ENCODE measurements around the gene GRIN2D. TPM values are rescaled to one million over a fixed set of nuclear protein-coding genes. Genes with fewer than 3 reads are reported as not detected.

The GRIN2D gene
- total RNA-seq: under 0.01 and 0.24 TPM in 2 replicates

DNA sequence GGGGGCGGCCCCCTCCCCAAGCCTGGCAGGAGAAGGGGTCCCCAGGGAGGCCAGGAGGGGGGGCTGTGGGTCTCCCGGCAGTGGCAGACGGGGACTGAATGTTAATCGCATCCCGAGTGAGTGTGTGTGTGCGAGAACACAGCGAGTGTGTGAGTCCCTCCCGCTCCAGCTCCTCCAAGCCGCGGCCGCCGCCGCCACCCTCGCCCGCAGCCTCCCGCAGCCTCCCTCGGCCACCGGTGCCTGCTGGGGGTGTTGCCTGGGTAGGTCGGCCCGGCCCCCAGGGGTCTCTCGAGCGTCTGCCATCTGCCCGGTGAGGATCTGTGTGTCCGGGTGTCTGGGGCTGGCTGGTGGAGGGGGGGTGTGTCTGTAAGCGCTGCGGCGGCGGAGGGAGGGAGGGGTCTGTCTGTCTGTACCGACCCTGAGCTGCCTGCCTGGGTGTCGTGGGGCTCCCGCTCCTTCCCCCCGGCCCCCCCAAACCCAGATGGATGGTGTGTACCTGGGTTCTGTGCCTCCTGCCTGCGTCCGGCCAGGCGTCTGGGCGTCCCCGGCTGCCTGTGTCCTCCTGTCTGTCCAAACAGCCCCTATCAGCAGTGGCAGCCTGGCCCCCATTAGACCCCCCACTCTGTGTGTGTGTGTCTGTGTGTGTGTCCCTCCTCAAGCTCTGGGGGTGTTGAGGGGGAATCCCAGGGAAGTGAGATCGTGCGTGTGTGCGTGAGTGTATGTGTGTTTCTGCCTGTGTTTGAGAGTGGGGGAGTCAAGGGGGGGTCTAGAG, at the start of gene GRIN2D:
Gene GRIN2D (plus strand): TSS at position 110 of the 772 bp plus-strand sequence. CDS start 4,725 bp downstream, outside the sequence.

DNA sequence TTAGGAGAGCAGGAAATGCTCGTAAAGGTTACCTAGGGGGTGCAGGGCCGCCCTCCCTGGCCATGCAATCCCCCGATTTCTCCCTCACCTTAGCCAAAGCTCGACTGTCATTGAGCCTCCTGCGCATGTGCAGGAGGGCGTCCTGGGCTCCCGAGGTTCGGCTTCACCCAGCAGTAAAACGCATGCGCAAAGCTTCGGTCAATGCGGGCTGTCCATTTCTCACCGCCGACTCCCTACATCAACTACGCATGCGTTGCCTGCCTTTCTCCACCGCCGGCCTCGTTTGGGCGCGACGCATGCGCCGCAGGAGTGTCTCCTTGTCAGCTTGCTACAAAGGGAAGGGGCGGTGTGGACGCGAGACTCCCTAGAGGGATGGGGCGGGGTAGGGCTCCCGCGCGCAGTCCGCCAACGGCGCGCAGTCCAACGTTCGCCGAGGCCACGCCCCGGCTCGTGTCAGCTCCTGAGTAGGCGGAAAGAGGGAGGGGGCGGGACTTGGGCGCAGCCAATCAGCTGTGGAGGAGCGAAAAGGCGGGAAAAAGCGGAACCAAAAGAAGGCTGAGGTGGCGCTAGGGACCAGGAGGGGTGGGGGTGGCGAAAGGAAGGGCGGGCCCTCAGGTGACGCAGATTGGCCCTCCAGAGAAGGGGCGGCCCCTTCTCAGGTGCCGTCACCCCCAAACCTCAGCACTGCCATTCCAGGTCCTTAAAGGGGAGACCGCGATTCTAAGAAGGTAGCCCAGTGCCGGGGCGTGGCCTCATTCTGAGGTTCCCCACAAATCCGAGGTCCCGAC, 29.5 kb upstream of the GRIN2D start, which contains the start of the genes SYNGR4 and TMEM143:
Gene SYNGR4 (plus strand): TSS at position 558 of the 788 bp plus-strand sequence. CDS start 1,476 bp downstream, outside the sequence.
Gene TMEM143 (minus strand): TSS at position 131 of the 788 bp plus-strand sequence. CDS start 20 bp downstream, at position 111.

DNA sequence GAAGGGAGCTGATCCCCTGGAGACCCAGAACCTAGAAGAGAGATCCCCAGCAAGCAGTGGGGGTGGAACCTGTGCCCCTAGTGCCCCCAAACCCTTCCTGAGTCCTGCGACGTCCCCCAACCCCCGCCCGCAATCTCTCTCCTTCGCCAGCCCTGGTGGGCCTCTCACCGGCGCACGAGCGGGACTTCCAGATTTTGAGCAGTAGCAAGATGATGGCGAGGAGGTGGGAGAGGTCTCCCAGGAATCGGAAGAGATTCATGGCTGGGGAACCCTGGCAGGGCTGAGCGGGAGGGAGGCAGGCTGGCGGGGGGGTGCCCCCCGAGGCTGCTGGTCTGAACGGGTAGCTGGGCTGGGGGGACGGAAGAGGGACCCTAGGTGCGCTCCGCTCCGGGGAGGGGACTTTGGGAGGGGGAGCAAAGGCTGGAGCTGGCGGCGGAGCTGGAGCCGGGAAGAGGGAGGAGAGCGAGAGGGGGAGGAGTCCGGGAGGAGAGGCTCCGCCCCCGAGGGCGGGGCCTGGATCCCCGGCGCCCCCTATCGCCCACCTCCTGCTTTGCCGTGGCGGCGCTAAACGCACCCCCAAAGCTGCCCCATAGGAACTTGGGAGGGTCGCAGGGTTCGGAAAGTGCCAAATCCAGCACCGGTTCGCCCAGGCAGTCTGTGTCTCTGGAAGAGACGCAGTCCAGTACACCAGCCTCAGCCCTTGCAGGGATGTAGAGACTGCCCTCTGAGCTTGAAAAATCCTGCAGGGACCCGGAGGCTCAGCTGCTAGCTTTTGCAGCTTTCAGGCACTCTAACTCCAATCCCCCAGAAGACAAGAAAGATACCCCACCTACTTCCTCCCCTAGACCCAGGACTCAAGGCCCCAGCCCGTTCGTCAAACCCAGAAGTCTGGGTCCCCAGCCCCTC, 2.1 kb upstream of the GRIN2D start, which contains the start of gene KDELR1:
Gene KDELR1 (minus strand): TSS at position 452 of the 906 bp plus-strand sequence. CDS start 193 bp downstream, at position 259.

Other genes starting within 250 kb of the GRIN2D start
- gene LIG1, start 223.3 kb upstream of the GRIN2D start, total RNA-seq: 4.7 and 9.4 TPM in 2 replicates
- gene ZSWIM9, start 223.0 kb upstream of the GRIN2D start, total RNA-seq: 1.7 and 3.1 TPM in 2 replicates
- 5.1 and 6.2 TPM in 2 replicates for gene CARD8, start 137.8 kb upstream of the GRIN2D start, total RNA-seq
- 0.21 and 1.2 TPM in 2 replicates for gene ZNF114, start 123.6 kb upstream of the GRIN2D start, total RNA-seq
- gene EMP3, start 68.1 kb upstream of the GRIN2D start, total RNA-seq: 2.8 and 30.6 TPM in 2 replicates
- gene TMEM143, start 29.7 kb upstream of the GRIN2D start, total RNA-seq: 2.2 and 2.6 TPM in 2 replicates
- gene SYNGR4, start 29.3 kb upstream of the GRIN2D start, total RNA-seq: not detected in 2 replicates
- 46.5 and 49.0 TPM in 2 replicates for gene KDELR1, start 2.1 kb upstream of the GRIN2D start, total RNA-seq
- gene GRWD1, start 52.3 kb downstream of the GRIN2D start, total RNA-seq: 32.4 and 48.0 TPM in 2 replicates
- 0.48 and 1.3 TPM in 2 replicates for gene KCNJ14, start 61.9 kb downstream of the GRIN2D start, total RNA-seq
- 11.3 and 35.7 TPM in 2 replicates for gene CYTH2, start 75.7 kb downstream of the GRIN2D start, total RNA-seq
- 1.7 and 3.1 TPM in 2 replicates for gene LMTK3, start 118.2 kb downstream of the GRIN2D start, total RNA-seq
- 4.3 and 8.7 TPM in 2 replicates for gene SULT2B1, start 158.5 kb downstream of the GRIN2D start, total RNA-seq
- gene SPACA4, start 213.1 kb downstream of the GRIN2D start, total RNA-seq: 0.21 TPM in 1 of 2 replicates, not detected in the other
- 17.3 and 23.9 TPM in 2 replicates for gene FAM83E, start 221.4 kb downstream of the GRIN2D start, total RNA-seq
- gene RPL18, start 225.5 kb downstream of the GRIN2D start, total RNA-seq: 2,579 and 4,716 TPM in 2 replicates
- 6.0 and 6.3 TPM in 2 replicates for gene SPHK2, start 225.8 kb downstream of the GRIN2D start, total RNA-seq
- gene DBP, start 243.7 kb downstream of the GRIN2D start, total RNA-seq: 2.6 and 4.6 TPM in 2 replicates